HG02798 (cell line): ENCODE results near the gene TMUB1.
"Not testable (repeated sequence)": the region's sequence is repeated elsewhere in the genome, so short reads cannot be mapped to it uniquely, and the experiment has no call there.

ENCODE experiments used
- ATAC-seq: cut with Tn5 transposase; IDR thresholded peaks from one replicate; pipeline ENCODE4 v1.9.1; 2021; ENCODE audit warnings: mild to moderate bottlenecking; ENCODE audit not compliant: unreplicated experiment, poor library complexity

Gene TMUB1

DNA sequence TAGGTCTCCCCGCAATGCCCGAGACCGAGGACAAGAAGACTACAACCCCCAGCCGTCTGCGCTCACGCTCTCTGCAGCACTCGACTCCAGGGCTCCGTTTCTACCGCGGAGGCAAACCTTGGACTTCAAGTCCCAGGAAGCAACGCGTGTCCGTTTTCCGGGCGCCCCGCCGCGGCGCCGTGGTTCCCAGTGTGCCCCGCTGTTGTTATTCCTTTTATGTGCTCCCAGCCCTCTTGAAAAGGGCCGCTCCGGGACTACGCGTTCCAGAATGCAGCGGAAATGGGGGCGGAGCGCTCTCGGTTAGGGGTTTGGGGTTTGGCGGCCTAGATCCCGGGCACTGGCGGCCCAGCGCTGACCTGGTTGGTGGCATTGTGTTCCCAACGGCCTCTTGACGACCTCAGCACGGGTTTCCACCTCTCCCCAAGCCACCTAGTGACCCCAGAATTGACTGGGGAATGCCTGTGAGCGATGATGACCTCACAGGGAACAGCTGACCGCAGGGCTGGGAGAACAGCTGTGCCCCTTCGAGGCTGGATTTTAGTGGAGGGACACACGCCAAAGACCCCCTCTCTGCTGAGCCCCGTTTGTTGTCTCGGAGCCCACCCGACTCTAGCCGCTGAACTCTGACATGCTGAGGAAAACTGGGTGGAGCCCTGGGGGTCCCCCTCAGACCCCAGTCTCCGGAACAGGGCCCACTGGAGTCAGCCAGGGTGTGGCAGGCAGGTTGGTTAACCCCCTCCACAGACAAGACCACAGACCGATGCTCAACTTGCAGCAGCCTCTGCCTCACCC lies 25.1 kb downstream of the TMUB1 start:
- peak; percentile 91 for ATAC-seq

GRCh38 chr7:151057506-151057988 lies 25.7 kb downstream of the TMUB1 start, which contains the start of gene CDK5:
TSS of gene CDK5 (minus strand) at chr7:151057897. CDS start at chr7:151057848, 49 bp downstream.
- peak; percentile 9 for ATAC-seq

DNA sequence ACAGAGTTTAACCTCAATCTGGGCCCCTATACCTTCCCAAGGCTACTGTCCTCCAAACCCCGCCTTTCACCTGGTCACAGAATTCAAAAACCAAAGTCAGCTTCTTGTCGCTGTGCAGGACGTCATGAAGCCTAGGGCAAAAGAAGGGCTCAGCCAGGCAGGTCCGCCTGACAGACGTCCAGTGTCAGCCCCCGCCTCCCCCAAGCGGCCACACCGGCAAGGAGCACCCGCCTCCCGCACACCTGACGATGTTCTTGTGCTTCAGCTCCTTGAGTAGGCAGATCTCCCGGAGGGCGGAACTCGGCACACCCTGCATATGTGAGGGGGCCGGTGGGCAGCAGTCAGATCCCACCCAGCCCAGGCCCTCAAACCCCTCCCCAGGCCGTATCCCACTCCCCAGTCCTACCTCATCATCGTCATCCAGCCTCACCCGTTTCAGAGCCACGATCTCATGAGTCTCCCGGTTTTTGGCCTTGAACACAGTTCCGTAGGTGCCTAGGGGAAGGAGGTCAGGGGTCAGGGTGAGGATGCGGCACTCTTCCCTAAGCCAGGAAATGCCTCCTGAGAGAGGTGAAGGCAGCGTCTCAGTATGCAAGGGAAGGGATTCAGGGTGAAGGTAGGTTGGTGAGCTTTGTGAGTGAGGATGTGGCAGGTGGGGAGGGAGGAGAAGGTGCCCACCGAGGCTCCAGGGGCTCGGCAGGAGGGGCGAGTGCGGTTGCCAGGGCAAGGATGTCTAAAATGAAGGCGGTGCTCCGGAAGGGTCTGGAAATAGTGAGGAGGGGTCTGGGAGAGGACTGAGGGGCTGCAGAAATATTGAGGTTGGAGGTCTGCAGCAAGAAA lies 26.4 kb downstream of the TMUB1 start:
- ATAC-seq = no peak

DNA sequence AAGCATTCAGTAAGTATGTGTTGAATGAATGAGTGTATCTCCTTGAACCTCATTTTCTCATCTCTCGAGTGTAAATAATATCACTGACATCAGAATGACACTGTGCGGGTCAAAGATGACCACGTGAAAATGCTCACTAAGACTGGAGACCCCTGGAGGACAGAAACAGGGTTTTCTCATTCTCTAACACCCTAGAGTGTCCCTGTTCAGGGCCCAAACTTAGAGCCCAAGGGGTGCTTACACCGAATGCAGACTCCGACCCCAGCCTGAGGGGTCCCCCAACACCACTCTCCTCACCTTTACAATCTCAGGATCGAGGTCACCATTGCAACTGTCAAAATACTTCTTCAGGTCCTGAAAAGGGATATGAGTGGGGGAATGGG lies 27.0 kb downstream of the TMUB1 start:
- no peak for ATAC-seq

- no peak for ATAC-seq
Measured at GRCh38 chr7:151053751-151054150, 29.5 kb downstream of the TMUB1 start.

GRCh38 chr7:151053096-151053495 lies 30.2 kb downstream of the TMUB1 start:
- no peak for ATAC-seq

DNA sequence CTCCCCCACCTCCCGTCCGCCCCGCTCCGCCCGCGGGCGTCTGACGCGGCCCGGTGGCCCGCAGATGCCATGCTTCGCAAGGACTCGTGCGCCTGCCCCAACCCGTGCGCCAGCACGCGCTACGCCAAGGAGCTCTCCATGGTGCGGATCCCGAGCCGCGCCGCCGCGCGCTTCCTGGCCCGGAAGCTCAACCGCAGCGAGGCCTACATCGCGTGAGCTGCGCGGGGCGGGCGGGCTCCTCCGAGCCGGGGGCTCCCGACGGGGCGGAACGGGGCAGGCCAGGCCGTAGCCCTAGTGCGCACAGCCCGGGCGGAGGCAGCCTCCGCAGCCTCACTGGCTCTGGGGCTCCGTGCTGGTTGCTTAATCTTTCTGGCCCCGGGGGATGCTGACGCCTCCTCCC lies 32.2 kb downstream of the TMUB1 start:
- ATAC-seq = no peak

DNA sequence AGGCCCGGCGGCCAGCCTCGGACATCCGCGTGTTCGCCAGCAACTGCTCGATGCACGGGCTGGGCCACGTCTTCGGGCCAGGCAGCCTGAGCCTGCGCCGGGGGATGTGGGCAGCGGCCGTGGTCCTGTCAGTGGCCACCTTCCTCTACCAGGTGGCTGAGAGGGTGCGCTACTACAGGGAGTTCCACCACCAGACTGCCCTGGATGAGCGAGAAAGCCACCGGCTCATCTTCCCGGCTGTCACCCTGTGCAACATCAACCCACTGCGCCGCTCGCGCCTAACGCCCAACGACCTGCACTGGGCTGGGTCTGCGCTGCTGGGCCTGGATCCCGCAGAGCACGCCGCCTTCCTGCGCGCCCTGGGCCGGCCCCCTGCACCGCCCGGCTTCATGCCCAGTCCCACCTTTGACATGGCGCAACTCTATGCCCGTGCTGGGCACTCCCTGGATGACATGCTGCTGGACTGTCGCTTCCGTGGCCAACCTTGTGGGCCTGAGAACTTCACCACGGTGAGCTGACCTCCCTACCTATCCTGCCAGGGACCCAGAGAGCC lies 34.3 kb downstream of the TMUB1 start:
- ATAC-seq = no peak

- ATAC-seq = no peak
Measured at GRCh38 chr7:151047976-151048815, 35.1 kb downstream of the TMUB1 start, which contains the start of gene ASIC3. TSS of gene ASIC3 (plus strand) at chr7:151048531. CDS start at chr7:151048886, 355 bp downstream.

DNA sequence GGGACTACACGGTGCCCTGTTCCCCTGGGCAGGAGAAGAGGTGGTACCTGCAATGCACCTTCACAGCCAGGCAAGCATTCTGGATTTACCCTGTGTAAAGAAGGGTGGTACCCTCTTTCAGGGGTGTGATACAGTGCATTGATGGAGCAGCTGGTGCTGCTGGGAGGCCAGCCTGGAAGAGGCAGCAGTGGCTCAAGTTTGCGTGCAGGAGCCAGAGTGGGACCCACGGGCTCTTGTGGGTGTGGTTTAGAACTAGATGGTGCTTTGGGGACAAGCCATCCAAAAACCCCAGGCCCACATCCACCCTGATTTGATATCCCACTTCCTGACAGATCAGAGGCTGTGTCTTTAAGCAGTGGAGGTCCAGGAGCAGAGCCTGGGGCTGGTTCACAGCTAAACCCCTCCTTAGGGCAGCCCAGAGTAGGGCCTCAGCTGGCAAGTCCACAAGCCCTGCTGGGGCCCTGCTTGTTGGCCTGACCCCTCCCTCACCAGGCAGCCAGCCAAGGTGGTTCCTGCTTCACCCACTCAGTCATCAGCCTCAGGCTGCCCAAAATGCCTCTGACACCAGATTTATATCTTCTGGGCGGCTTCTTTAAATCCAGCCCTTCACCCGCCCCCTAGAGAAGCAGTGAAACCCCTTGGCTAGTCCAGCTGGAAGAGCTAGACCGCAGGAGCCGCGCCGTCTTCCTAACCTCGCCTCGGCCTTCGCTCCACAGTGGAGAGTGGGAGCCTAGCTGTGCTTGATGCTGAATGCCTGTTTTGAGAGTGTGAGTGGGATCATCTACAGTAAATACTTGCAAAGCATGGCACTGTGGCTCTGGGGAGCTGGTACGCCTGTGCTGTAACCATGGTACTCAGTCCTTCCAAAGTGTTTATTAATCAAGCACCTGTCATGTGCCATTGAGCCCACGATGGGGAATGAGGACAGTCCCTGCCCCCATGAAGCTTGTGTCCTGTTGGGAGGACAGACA lies 36.4 kb downstream of the TMUB1 start:
- no peak for ATAC-seq

GRCh38 chr7:151045967-151046366 lies 37.3 kb downstream of the TMUB1 start:
- no peak for ATAC-seq

DNA sequence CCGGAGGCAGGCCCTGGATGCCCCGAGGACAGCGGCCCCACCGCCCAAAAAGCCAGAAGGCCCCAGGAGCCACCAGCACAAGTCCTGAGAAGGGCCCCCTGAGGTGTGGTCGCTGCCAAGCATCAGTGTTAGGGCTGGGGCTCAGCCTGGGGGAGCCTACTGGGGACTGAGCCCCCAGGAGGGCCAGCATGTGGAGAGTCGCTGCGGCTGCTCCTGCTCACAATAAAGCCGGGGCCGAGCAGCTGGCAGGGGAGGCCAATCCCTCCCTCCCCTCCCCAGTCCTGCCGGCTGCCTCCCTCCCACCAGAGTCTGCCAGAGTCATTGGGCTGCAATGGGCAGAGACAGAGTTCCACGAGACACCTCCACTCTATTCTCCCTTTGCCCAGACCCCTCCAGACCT lies 38.0 kb downstream of the TMUB1 start:
- ATAC-seq = no peak

DNA sequence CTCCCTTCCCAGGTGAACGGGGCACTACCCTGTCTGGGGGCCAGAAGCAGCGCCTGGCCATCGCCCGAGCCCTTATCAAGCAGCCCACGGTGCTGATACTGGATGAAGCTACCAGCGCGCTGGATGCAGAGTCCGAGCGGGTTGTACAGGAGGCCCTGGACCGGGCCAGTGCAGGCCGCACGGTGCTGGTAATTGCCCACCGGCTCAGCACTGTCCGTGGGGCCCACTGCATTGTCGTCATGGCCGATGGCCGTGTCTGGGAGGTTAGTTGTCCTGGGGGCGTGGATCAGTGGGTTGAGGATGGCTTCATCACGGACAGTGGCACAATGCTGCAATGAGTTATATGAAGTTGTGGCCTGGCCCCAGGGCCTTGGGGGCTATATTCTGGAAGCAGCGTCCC lies 39.3 kb downstream of the TMUB1 start:
- no peak for ATAC-seq

DNA sequence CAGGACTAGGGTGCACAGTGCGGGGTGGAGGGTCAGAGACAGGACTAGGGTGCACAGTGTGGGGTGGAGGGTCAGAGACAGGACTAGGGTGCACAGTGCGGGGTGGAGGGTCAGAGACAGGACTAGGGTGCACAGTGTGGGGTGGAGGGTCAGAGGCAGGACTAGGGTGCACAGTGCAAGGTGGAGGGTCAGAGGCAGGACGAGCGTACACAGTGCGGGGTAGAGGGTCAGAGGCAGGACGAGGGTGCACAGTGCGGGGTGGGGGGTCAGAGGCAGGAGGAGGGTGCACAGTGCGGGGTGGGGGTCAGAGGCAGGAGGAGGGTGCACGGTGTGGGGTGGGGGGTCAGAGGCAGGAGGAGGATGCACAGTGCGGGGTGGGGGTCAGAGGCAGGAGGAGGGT lies 39.8 kb downstream of the TMUB1 start:
- ATAC-seq = not testable (repeated sequence)

DNA sequence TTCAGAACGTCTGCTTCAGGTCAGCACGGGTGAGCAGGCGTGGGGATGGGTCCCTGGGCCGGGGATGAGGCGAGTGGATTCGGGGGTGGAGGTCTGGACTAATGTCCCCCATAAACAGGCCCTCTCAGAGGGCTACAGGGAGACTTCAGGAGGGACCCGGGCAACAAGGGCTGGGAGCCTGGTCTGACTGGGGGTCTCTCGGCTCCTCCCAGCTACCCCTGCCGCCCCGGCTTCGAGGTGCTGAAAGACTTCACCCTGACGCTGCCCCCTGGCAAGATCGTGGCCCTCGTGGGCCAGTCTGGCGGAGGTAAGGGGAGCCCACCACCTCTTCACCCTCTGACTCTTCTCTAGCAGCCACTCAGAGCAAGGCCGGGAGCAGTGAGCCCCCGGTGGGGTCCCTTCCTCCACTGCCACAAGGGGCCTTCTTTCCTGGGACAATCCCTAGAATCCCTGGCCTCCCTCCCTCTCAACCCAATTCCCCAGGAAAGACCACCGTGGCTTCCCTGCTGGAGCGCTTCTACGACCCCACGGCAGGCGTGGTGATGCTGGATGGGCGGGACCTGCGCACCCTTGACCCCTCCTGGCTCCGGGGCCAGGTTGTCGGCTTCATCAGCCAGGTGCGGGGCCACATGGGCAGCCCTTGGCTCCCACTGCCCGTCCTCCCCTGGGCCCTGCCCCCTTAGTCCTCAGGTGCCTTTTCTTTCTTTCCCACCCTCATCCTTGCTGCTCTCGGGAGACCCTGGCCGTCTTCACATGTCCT lies 42.5 kb downstream of the TMUB1 start:
- ATAC-seq = no peak

- ATAC-seq = no peak
Measured at GRCh38 chr7:151039850-151040548, 43.3 kb downstream of the TMUB1 start.

GRCh38 chr7:151038951-151039849 lies 44.1 kb downstream of the TMUB1 start:
- ATAC-seq = peak; percentile 37
